Activated CD4-positive, alpha-beta T cell treated with anti-CD3 and anti-CD28 coated beads for 4 hours (primary cell): ENCODE results near the gene CYB561D2.

Experiments used
- DNase-seq, 2 donors: peaks; one replicate each; pipeline ENCODE4 v3.0.0-alpha.2; 2020

Gene CYB561D2

DNA sequence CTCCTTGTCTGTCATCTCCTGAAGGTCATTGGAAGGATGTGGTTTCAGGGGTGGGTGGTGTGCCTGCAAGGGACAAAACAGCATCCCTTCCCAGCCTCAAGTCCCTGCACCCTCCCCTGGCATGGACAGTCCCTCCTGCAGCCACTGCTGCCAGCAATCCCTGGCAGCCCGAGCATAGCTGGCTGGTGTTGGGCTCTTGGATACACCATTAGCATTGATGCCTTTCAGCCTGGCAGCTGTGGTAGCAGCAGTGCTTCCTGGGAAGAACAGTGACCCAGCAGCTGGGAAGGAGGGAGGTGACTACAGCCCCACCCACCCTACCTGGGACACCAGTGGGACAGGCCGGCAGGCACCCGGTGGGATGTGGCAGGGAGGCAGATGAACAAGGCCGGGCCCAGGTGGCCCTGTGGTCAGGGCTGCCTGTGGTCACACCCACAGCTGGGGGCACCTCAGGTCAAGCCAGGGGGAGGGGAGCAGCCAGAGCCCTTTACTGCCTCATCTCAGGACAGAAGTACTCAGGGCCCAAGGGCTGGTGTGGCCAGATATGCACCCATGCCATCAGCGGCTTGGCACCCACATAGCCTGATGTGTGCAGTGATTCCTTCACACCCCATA, 41.5 kb downstream of the CYB561D2 start:
- no peak for DNase-seq

DNA sequence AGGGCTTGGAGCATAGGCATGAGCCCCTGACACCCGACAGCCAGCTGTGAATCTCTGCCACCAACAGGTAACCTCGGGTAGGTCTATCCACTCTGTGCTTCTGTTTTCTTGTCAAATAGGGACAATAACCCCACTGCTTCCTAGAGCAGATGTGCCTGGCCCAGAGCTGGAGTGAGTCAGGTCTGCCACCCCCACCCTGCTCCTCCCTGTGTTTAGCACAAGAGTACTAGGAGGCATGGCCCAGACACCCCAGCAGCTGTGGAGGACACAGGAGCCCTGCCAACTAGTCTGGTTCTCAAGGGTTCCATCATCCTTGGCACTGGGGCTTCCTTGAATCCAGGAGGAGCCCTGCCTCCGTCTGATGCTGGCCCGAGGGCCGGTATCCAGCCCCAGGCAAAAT, 42.4 kb downstream of the CYB561D2 start:
- DNase-seq, result no peak

DNA sequence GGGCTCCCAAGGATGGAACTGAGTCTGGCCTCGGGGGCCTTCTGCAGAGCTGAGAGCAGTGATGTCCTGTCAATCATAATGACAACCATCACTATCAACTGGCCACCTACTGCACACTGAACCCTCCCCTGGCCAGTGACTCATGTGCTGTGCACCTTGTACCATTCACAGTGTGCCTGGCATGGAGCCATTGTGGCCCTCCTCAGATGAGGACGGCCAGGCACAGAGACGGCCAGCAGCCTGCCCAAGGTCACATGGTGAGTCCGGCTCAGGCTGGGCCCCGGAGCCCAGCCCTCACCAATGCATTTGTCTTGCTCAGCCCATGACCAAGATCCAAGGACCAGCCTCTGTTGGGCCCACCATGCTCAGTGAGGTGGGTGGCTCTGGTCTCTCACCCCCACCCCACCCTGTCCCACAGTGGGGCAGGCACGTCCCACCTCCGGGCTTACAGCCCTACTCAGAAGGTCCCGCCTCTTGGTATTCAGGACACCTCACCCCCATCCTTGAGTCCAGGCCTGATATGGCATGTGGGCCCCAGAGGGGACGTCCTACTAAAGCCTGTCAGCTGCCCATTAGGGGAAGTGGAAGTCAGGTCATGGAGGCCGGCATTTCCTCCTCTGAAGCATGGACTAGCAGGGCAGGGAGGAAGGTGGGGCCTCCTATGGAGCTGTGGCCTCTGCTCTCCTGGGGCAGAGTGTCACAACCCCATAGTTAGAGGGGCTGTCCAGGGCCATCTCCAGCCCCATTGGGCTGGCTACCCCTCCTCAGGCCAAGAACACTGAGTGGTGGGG, 44.6 kb downstream of the CYB561D2 start:
- no peak for DNase-seq

DNA sequence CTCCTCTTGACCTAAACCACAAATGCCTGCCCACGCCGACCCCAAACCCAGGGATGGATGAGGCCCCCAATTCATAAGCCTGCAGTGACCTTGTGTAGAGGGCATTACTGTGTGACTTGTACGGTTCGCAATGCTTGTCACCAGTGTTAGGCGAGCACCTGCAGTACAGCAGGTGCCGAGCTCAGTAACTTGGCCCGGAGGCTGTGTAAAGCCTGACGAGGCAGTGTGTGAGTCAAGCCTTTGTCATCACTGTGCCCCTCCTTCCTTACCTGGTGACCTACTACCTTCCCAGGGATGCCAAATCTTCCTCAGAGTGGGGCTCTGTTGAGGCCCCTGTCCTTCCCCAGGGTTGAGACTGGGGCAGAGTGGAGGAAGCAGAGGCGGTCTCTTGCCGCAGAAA, 45.8 kb downstream of the CYB561D2 start:
- no peak for DNase-seq

DNA sequence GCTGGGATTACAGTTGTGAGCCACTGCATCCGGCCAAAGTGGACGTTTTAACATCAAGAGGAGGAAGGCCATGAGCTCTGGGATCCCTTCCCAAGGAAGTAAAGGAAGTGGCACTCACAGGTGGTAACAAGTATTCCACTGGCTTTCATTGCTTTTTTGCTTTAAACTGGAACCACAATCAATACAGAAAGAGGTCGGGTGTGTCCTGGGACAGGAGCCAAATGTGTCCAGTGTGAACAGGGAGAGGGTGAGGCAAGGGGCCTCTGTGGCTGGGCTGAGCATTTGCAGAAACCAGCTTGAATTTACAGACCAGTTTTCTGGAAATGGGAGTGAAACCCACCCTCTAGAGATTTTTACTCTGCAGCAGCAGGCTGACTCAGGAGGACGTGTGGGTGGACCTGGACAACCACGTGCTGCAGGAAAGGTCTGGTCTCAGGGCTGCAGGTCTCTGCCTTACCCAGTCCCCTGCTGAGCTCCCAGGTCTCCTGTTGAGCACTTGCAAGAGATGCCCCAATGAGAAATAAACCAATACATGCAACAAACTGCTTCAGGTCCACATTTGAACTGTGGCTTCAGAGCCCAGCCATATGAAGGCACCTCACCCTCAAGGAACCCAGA, 51.4 kb downstream of the CYB561D2 start:
- DNase-seq, result no peak
